GM12878 (cell line): ENCODE results near the gene BLACAT1. TPM values are rescaled to one million over a fixed set of nuclear protein-coding genes. Genes with fewer than 3 reads are reported as not detected.

Source experiments
- ATAC-seq: fragments of 200-7000 bp; cut with Tn5 transposase; 3 replicates; pipeline ENCODE4 v1.9.1; 2020; ENCODE audit warnings: mild to moderate bottlenecking, moderate library complexity
- BruUV-seq: library from RNA; stranded (reverse); fragments of 400-500 nt; replicated peaks from 2 replicates; lab custom pipeline; 2021; lab: Mats Ljungman, UMichigan
- CTCF ChIA-PET: fragments of 300-600 bp; sonication (Branson Sonifier 250); formaldehyde crosslinking; extraction: SDS; loops from one replicate; lab custom pipeline; 2021; ENCODE audit warnings: inconsistent platforms; lab: Yijun Ruan, JAX
- POLR2A ChIA-PET: fragments of 350-600 bp; formaldehyde crosslinking; extraction: SDS; loops from one replicate; lab custom pipeline; 2021; ENCODE audit warnings: inconsistent platforms; lab: Charles Lee
- RAD21 ChIA-PET: fragments of 300-600 bp; sonication (Branson Sonifier 250); formaldehyde crosslinking; loops from one replicate; lab custom pipeline; 2023; ENCODE audit warnings: antibody characterized with exemption; ENCODE audit not compliant: unreplicated experiment; lab: Charles Lee
- SMC1A ChIA-PET: fragments of 300-600 bp; sonication (Branson Sonifier 250); formaldehyde crosslinking; loops from one replicate; lab custom pipeline; 2023; ENCODE audit not compliant: unreplicated experiment, uncharacterized antibody; lab: Charles Lee
- DNase-seq: peaks from one replicate; pipeline ENCODE4 v3.0.0-alpha.2; 2011; ENCODE audit warnings: low read depth, low spot score
- FAIRE-seq: peaks from 3 replicates; lab custom pipeline; 2011; peaks lifted over from hg19 to GRCh38; lab: Jason Lieb, UNC
- H2AFZ ChIP-seq: 2 replicates; pipeline ENCODE4 v1.6.0; 2011; ENCODE audit warnings: low read depth, low read length, control low read depth; ENCODE audit not compliant: control insufficient read depth
- H3K27ac ChIP-seq: 2 replicates; pipeline ENCODE4 v1.5.1; 2011; ENCODE audit warnings: control low read depth; ENCODE audit not compliant: control insufficient read depth, insufficient read depth
- H3K27me3 ChIP-seq, 2 experiments: replicated peaks in 1 of 2; 2 replicates each; pipeline versions ENCODE4 v1.6.0 to v1.6.1; 2011; ENCODE audit warnings: low read length in 1 of 2; ENCODE audit not compliant: control insufficient read depth in 2 of 2, insufficient read depth in 2 of 2
- H3K36me3 ChIP-seq, 2 experiments: 2 replicates each; pipeline ENCODE4 v1.5.1; 2011; ENCODE audit warnings: low read length in 1 of 2; ENCODE audit not compliant: control insufficient read depth in 2 of 2, insufficient read depth in 2 of 2
- H3K4me1 ChIP-seq: 2 replicates; pipeline ENCODE4 v1.6.1; 2011; ENCODE audit warnings: mild to moderate bottlenecking, low read length, moderate library complexity, mixed read lengths; ENCODE audit not compliant: control insufficient read depth, insufficient read depth
- H3K4me2 ChIP-seq: 2 replicates; pipeline ENCODE4 v1.6.0; 2011; ENCODE audit warnings: control low read depth; ENCODE audit not compliant: control insufficient read depth, insufficient read depth
- H3K4me3 ChIP-seq: fragments of 200-600 bp; sonication (generic); 2 replicates; pipeline ENCODE4 v1.5.1; 2016
- H3K79me2 ChIP-seq: 2 replicates; pipeline ENCODE4 v1.6.0; 2011; ENCODE audit warnings: low read length; ENCODE audit not compliant: control insufficient read depth, insufficient read depth
- H3K9ac ChIP-seq: 2 replicates; pipeline ENCODE4 v1.8.0; 2011; ENCODE audit warnings: low read length, control low read depth, mixed read lengths; ENCODE audit not compliant: control insufficient read depth, insufficient read depth
- H3K9me3 ChIP-seq: replicated peaks from 3 replicates; pipeline ENCODE4 v1.5.1; 2011; ENCODE audit warnings: mild to moderate bottlenecking, low read length; ENCODE audit not compliant: control insufficient read depth, insufficient read depth
- H4K20me1 ChIP-seq: 2 replicates; pipeline ENCODE4 v1.6.0; 2011; ENCODE audit not compliant: control insufficient read depth, insufficient read depth
- ATF2 ChIP-seq: IDR thresholded peaks from 2 replicates; pipeline ENCODE4 v1.6.1; 2012; ENCODE audit warnings: low read length, inconsistent platforms
- ATF7 ChIP-seq: fragments of 450-650 bp; IDR thresholded peaks from 2 replicates; pipeline ENCODE4 v1.6.1; 2016; ENCODE audit warnings: low read depth, mild to moderate bottlenecking
- BRCA1 ChIP-seq: IDR thresholded peaks from 2 replicates; pipeline ENCODE4 v1.6.1; 2011; ENCODE audit warnings: low read depth, low read length, improper control_type of control experiment
- E4F1 ChIP-seq: fragments of 450-650 bp; IDR thresholded peaks from 2 replicates; pipeline ENCODE4 v1.6.1; 2018; ENCODE audit warnings: borderline replicate concordance, mild to moderate bottlenecking; ENCODE audit not compliant: partially characterized antibody
- NR2C1 ChIP-seq: fragments of 450-650 bp; IDR thresholded peaks from 2 replicates; pipeline ENCODE4 v1.6.1; 2017; ENCODE audit warnings: antibody characterized with exemption, mild to moderate bottlenecking, moderate library complexity
- POU2F2 ChIP-seq: IDR thresholded peaks from 3 replicates; pipeline ENCODE4 v1.6.1; 2011; ENCODE audit warnings: low read depth, mild to moderate bottlenecking, low read length, borderline replicate concordance
- PRDM15 ChIP-seq: fragments of 450-650 bp; formaldehyde crosslinking; IDR thresholded peaks from 2 replicates; pipeline ENCODE4 v1.4.0; 2020; ENCODE audit warnings: mild to moderate bottlenecking, moderate library complexity
- SMAD5 ChIP-seq: IDR thresholded peaks from 2 replicates; pipeline ENCODE4 v1.6.1; 2016; ENCODE audit warnings: antibody characterized with exemption, low read depth
- SP1 ChIP-seq: IDR thresholded peaks from one replicate; pipeline ENCODE4 v1.6.1; 2011; ENCODE audit warnings: low read depth, low read length
- SPI1 ChIP-seq: IDR thresholded peaks from 2 replicates; pipeline ENCODE4 v1.6.1; 2011; ENCODE audit warnings: low read depth, mild to moderate bottlenecking, low read length, moderate library complexity, borderline replicate concordance; ENCODE audit not compliant: insufficient read depth
- TARDBP ChIP-seq: IDR thresholded peaks from 2 replicates; pipeline ENCODE4 v1.6.1; 2016; ENCODE audit warnings: borderline replicate concordance
- TCF7 ChIP-seq: IDR thresholded peaks from 2 replicates; pipeline ENCODE4 v1.6.1; 2014; ENCODE audit warnings: antibody characterized with exemption, borderline replicate concordance
- ZBTB33 ChIP-seq: fragments of 450-650 bp; IDR thresholded peaks from 2 replicates; pipeline ENCODE4 v1.6.1; 2017; ENCODE audit warnings: mild to moderate bottlenecking
- ZNF217 ChIP-seq: fragments of 450-650 bp; IDR thresholded peaks from 2 replicates; pipeline ENCODE4 v1.6.1; 2017; ENCODE audit warnings: antibody characterized with exemption, mild to moderate bottlenecking
- WGBS: methylation state at CpG from one replicate; pipeline ENCODE4 v1.1.6; 2016; ENCODE audit warnings: low lambda C conversion rate; ENCODE audit not compliant: insufficient replicate concordance, insufficient coverage; ENCODE audit errors: missing lambda C conversion rate; 5-methylcytosine and 5-hydroxymethylcytosine counted together
- in situ Hi-C: fragments of 300-500 bp; cut with MboI; formaldehyde crosslinking; loops from 9 replicates; pipeline ENCODE4 v1.14.3; 2018; ENCODE audit warnings: mixed read lengths
- intact Hi-C: fragments of 100-400 bp; cut with micrococcal nuclease; formaldehyde crosslinking; loops from one replicate; pipeline ENCODE4 v1.14.2; 2022; ENCODE audit not compliant: unreplicated experiment
- polyA plus RNA-seq, 11 experiments: library from polyadenylated mRNA; depleted of rRNA in 4 of 11; unstranded in 6 of 11; stranded (reverse) in 5 of 11; fragments of >200 nt; fragmentation: Nextera tagmentation in 4 of 11; fragmentation: Illumina TruSeq in 1 of 11; extraction: Ambion mirVana in 4 of 11; extraction: Trizol in 1 of 11; gene quantifications; 1 replicate in 1 of 11; 2 replicates in 10 of 11; pipeline versions ENCODE4 v1.2.1 to v1.2.3, GENCODE V29; 2011 to 2016; ENCODE audit warnings: inconsistent platforms in 2 of 11, missing spikeins in 2 of 11, low read depth in 1 of 11
- total RNA-seq, 4 experiments: library from RNA; depleted of rRNA in 3 of 4; stranded (reverse); fragments of >200 nt in 3 of 4; fragmentation: Illumina TruSeq in 1 of 4; extraction: Trizol in 1 of 4; gene quantifications; 2 replicates each; pipeline versions ENCODE4 v1.2.1 to v1.2.3, GENCODE V29; 2013 to 2021

The BLACAT1 gene
- total and polyA plus RNA-seq, 10 of the 15 experiments (the other 5 are each of a cell fraction or from before 2014, with no cell fraction given), result 0.04 to 1.6 (median 0.15) TPM; not detected in 1

- TF ChIP-seq E4F1, result no peak
- TF ChIP-seq SMAD5, result no peak
- TF ChIP-seq ZNF217, result no peak
- TF ChIP-seq ZBTB33, result no peak
- no peak for TF ChIP-seq TCF7
- no peak for TF ChIP-seq NR2C1
- TF ChIP-seq BRCA1, result no peak
- TF ChIP-seq ATF7, result no peak
- TF ChIP-seq TARDBP, result no peak
Measured at GRCh38 chr1:205499789-205500188, 43.9 kb upstream of the BLACAT1 start (continued).

GRCh38 chr1:205497351-205497750 is 41.5 kb upstream of the BLACAT1 start:
- 54% methylated on average over 7 of the region's 7 CpGs for WGBS
- no peak for TF ChIP-seq SPI1
- TF ChIP-seq PRDM15 (CRISPR knock-in tag), result no peak
- TF ChIP-seq POU2F2, result no peak
- TF ChIP-seq SP1, result no peak
- TF ChIP-seq ATF2, result no peak

More at GRCh38 chr1:205497351-205497750, 41.5 kb upstream of the BLACAT1 start:
- no peak for FAIRE-seq
- POLR2A ChIA-PET, result interaction anchor here (0.7 kb wide), 1 partner anchor 17 kb away, joined by 3 read pairs; no protein-coding TSS in a partner anchor
- Histone ChIP-seq H3K9me3 (no peaks in the 10 kb centered on the region), H2AFZ (no peak overlapping the region), H3K4me2 (no peak overlapping the region), H3K4me3 (no peak overlapping the region), H3K27ac (no peak overlapping the region), H3K27me3 (peaks cover 0 to 4% of the 10 kb centered on the region in 2 experiments; a peak in 3 of 4 replicates), H3K79me2 (no peaks in the 10 kb centered on the region), H3K4me1 (no peaks in the 10 kb centered on the region), H3K9ac (no peak overlapping the region), H4K20me1 (no peaks in the 10 kb centered on the region), H3K36me3 (no peaks in the 10 kb centered on the region)
- BruUV-seq, result no TSS peak
- CTCF ChIA-PET, result interaction anchor here (0.6 to 22.4 kb wide), 4 partner anchors 12 to 158 kb away, joined by 3 to 891 read pairs (median 3); partner anchors contain the start of gene CDK18
- SMC1A ChIA-PET, result interaction anchor here (4.5 to 17.0 kb wide), 2 partner anchors 10 to 26 kb away, joined by 42 to 319 read pairs; no protein-coding TSS in a partner anchor
- intact Hi-C loops, result no loop called here
- no peak for ATAC-seq
- RAD21 ChIA-PET, result no interaction called here
- in situ Hi-C loops, result no loop called here
- no peak for DNase-seq
